Measurements from ENCODE around the gene DCLRE1A. TPM values are rescaled to one million over a fixed set of nuclear protein-coding genes. Genes with fewer than 3 reads are reported as not detected.
"Not testable (repeated sequence)": the region's sequence is repeated elsewhere in the genome, so short reads cannot be mapped to it uniquely, and the experiment has no call there.

DCLRE1A gene
- polyA plus RNA-seq, 3 donors: 14.1 to 15.3 (median 14.5) TPM

GRCh38 chr10:113866551-113867394 is 12.9 kb upstream of the DCLRE1A start:
- DNase-seq: no peak

GRCh38 chr10:113865901-113866300 is 12.0 kb upstream of the DCLRE1A start:
- DNase-seq: no peak

- DNase-seq: no peak
Measured at GRCh38 chr10:113859261-113859660, 5.4 kb upstream of the DCLRE1A start.

- no peak for DNase-seq
Measured at GRCh38 chr10:113858541-113858940, 4.7 kb upstream of the DCLRE1A start.

GRCh38 chr10:113857210-113857609 is 3.3 kb upstream of the DCLRE1A start:
- DNase-seq: no peak

GRCh38 chr10:113856563-113856962 is 2.7 kb upstream of the DCLRE1A start:
- DNase-seq: no peak

GRCh38 chr10:113854761-113855588 is 1.1 kb upstream of the DCLRE1A start:
- DNase-seq: peak; percentile 50

GRCh38 chr10:113853578-113854012 is 287 bp downstream of the DCLRE1A start:
- no peak for DNase-seq

GRCh38 chr10:113849946-113850345 is 3.9 kb downstream of the DCLRE1A start:
- no peak for DNase-seq

- DNase-seq: no peak
Measured at GRCh38 chr10:113849140-113849803, 4.6 kb downstream of the DCLRE1A start.

GRCh38 chr10:113846036-113846435 is 7.8 kb downstream of the DCLRE1A start:
- DNase-seq: no peak

GRCh38 chr10:113843972-113844485 is 9.9 kb downstream of the DCLRE1A start:
- DNase-seq: no peak

- DNase-seq: no peak
Measured at GRCh38 chr10:113842171-113842570, 11.7 kb downstream of the DCLRE1A start.

GRCh38 chr10:113828567-113828966 is 25.3 kb downstream of the DCLRE1A start:
- not testable (repeated sequence) for DNase-seq

- DNase-seq: no peak
Measured at GRCh38 chr10:113825791-113826190, 28.1 kb downstream of the DCLRE1A start.

GRCh38 chr10:113823389-113823788 is 30.5 kb downstream of the DCLRE1A start:
- no peak for DNase-seq

GRCh38 chr10:113822174-113822573 is 31.7 kb downstream of the DCLRE1A start:
- DNase-seq: no peak

- not testable (repeated sequence) for DNase-seq
Measured at GRCh38 chr10:113821306-113821705, 32.6 kb downstream of the DCLRE1A start.

- no peak for DNase-seq
Measured at GRCh38 chr10:113820507-113820906, 33.4 kb downstream of the DCLRE1A start.

GRCh38 chr10:113819989-113820388 is 33.9 kb downstream of the DCLRE1A start:
- no peak for DNase-seq

GRCh38 chr10:113814700-113815099 is 39.2 kb downstream of the DCLRE1A start:
- DNase-seq: not testable (repeated sequence)

- no peak for DNase-seq
Measured at GRCh38 chr10:113808168-113808567, 45.7 kb downstream of the DCLRE1A start.

Measured in renal pelvis (tissue), 4 donors.